Adrenal gland (tissue), 12 donors: ENCODE results near the gene LAMB1. TPM values are rescaled to one million over a fixed set of nuclear protein-coding genes. Genes with fewer than 3 reads are reported as not detected.

Experiments
- DNase-seq, 7 donors: peaks; one replicate each; pipeline ENCODE4 v3.0.0-alpha.2; 2019 to 2020
- H3K27ac ChIP-seq, 5 donors: fragments of 200-600 bp; sonication (generic) in 4 of 5; 1 replicate in 3 of 5; 2 replicates in 2 of 5; pipeline versions ENCODE4 v1.5.1 to v1.8.0; 2016 to 2020; ENCODE audit warnings: mild to moderate bottlenecking in 1 of 5
- H3K27me3 ChIP-seq: fragments of 200-600 bp; 2 replicates; pipeline ENCODE4 v1.8.0; 2021
- H3K36me3 ChIP-seq, 2 donors: fragments of 200-600 bp; replicated peaks in 1 of 2; 1 replicate in 1 of 2; 2 replicates in 1 of 2; pipeline versions ENCODE4 v1.5.1 to v1.8.0; 2018 to 2022
- H3K4me1 ChIP-seq, 2 donors: fragments of 200-600 bp; replicated peaks in 1 of 2; 1 replicate in 1 of 2; 2 replicates in 1 of 2; pipeline versions ENCODE4 v1.5.1 to v1.8.0; 2018 to 2021
- H3K4me3 ChIP-seq, 4 donors: fragments of 200-600 bp; sonication (generic) in 3 of 4; one replicate each; pipeline ENCODE4 v1.5.1; 2016 to 2018
- H3K9me3 ChIP-seq, 3 donors: fragments of 200-600 bp; sonication (generic) in 1 of 3; replicated peaks in 1 of 3; 1 replicate in 2 of 3; 2 replicates in 1 of 3; pipeline versions ENCODE4 v1.5.1 to v1.8.0; 2016 to 2021
- CTCF ChIP-seq, 6 experiments: fragments of 450-650 bp in 4 of 6; fragments of 200-600 bp in 2 of 6; sonication (generic) in 1 of 6; IDR thresholded peaks; 1 replicate in 5 of 6; 2 replicates in 1 of 6; pipeline versions ENCODE4 v1.5.1 to v1.8.0; 2016 to 2021; ENCODE audit warnings: antibody characterized with exemption in 6 of 6, mild to moderate bottlenecking in 2 of 6, moderate library complexity in 1 of 6
- POLR2A ChIP-seq, 2 donors: fragments of 450-650 bp; IDR thresholded peaks; one replicate each; pipeline ENCODE4 v1.6.1; 2017; ENCODE audit warnings: antibody characterized with exemption in 2 of 2, mild to moderate bottlenecking in 2 of 2, moderate library complexity in 1 of 2
- WGBS, 4 donors: extraction: QIAGEN DNeasy Blood & Tissue Kit in 2 of 4; methylation state at CpG; one replicate each; pipeline versions ENCODE4 v1.1.5 to v1.1.7; 2013 to 2017; 5-methylcytosine and 5-hydroxymethylcytosine counted together
- intact Hi-C, 2 donors: fragments of 100-400 bp; cut with DNase I; formaldehyde crosslinking; loops; one replicate each; pipeline versions ENCODE4 v1.14.1 to v1.15.0; 2022 to 2023
- polyA plus RNA-seq, 3 donors: library from polyadenylated mRNA; stranded (reverse); fragments of 200-250 nt in 2 of 3; fragments of 350-450 nt in 1 of 3; fragmentation: Illumina TruSeq in 1 of 3; extraction: RNeasy Lipid Tissue Mini Kit (QIAGEN cat#74804) in 1 of 3; gene quantifications; one replicate each; pipeline ENCODE4 v1.2.3, GENCODE V29; 2013 to 2014
- total RNA-seq, 9 donors: library from RNA; depleted of rRNA in 4 of 9; stranded (reverse); fragments of >200 nt in 4 of 9; fragments of 120-200 nt in 1 of 9; fragmentation: NEBNext Ultra II Directional in 1 of 9; extraction: Animal tissue kit (Norgen Biotek cat#: 25700) in 1 of 9; gene quantifications; one replicate each; pipeline versions ENCODE4 v1.1.0 to v1.2.4, GENCODE V29; 2013 to 2023
- donor health status: healthy with polysubstance abuse.
- donor health status: Bipolar disorder and iron deficiency.
- donor health status: DM: yes; HTN: yes; CAD: no.
- donor health status: DM: no; HTN: no; CAD: no.
- donor health status: DM: no; HTN: no; CAD: no.
- donor health status: DM: yes; HTN: yes; CAD: no.

LAMB1 gene
- total and polyA plus RNA-seq, 12 donors, result 48.6 to 164 (median 90.2) TPM

- 76 to 88% (median 81%) methylated on average over 2 of the region's 2 CpGs for WGBS, 4 donors
- H3K9me3 ChIP-seq, result no peaks in the 10 kb centered on the region
- no peak overlapping the region for H3K27ac ChIP-seq
- TF ChIP-seq POLR2A (IDR thresholded peaks at IDR 0.05) (no peak), CTCF (IDR thresholded peaks at IDR 0.05) (no peak)
- H3K4me1 ChIP-seq, result no peaks in the 10 kb centered on the region
- no peaks in the 10 kb centered on the region for H3K36me3 ChIP-seq
- intact Hi-C loops, result no loop called here
- DNase-seq, result no peak
- no peak overlapping the region for H3K4me3 ChIP-seq
- H3K27me3 ChIP-seq, result no peaks in the 10 kb centered on the region
Measured at GRCh38 chr7:108028111-108028510, 25.1 kb upstream of the LAMB1 start.

- no peaks in the 10 kb centered on the region for H3K9me3 ChIP-seq
- H3K36me3 ChIP-seq, result no peaks in the 10 kb centered on the region
- H3K4me1 ChIP-seq, result no peaks in the 10 kb centered on the region
- H3K4me3 ChIP-seq, result no peak overlapping the region
- H3K27me3 ChIP-seq, result no peaks in the 10 kb centered on the region
- DNase-seq, result no peak
- 73 to 91% (median 80%) methylated on average over 1 of the region's 1 CpG for WGBS, 4 donors
- TF ChIP-seq CTCF (IDR thresholded peaks at IDR 0.05), result no peak
- TF ChIP-seq POLR2A (IDR thresholded peaks at IDR 0.05), result no peak
- H3K27ac ChIP-seq, result no peak overlapping the region
- intact Hi-C loops, result no loop called here
Measured at GRCh38 chr7:108027239-108027638, 24.3 kb upstream of the LAMB1 start.

GRCh38 chr7:108026647-108027046 lies 23.7 kb upstream of the LAMB1 start:
- intact Hi-C loops, result no loop called here
- TF ChIP-seq POLR2A (IDR thresholded peaks at IDR 0.05) (no peak), CTCF (IDR thresholded peaks at IDR 0.05) (no peak)
- Histone ChIP-seq H3K27ac (no peak overlapping the region), H3K4me3 (no peak overlapping the region), H3K36me3 (no peaks in the 10 kb centered on the region), H3K9me3 (no peaks in the 10 kb centered on the region), H3K4me1 (no peaks in the 10 kb centered on the region), H3K27me3 (no peaks in the 10 kb centered on the region)
- no peak for DNase-seq
- 77 to 91% (median 87%) methylated on average over 3 of the region's 3 CpGs for WGBS, 4 donors

GRCh38 chr7:108026116-108026515 lies 23.2 kb upstream of the LAMB1 start:
- no peak overlapping the region for H3K4me3 ChIP-seq
- H3K4me1 ChIP-seq, result no peaks in the 10 kb centered on the region
- TF ChIP-seq POLR2A (IDR thresholded peaks at IDR 0.05), result no peak
- no peak for TF ChIP-seq CTCF (IDR thresholded peaks at IDR 0.05)
- H3K27ac ChIP-seq, result no peak overlapping the region
- H3K9me3 ChIP-seq, result no peaks in the 10 kb centered on the region
- H3K36me3 ChIP-seq, result no peaks in the 10 kb centered on the region
- WGBS, 4 donors, result 90 to 97% (median 94%) methylated on average over 3 to 5 of the region's 5 CpGs
- intact Hi-C loops, result no loop called here
- H3K27me3 ChIP-seq, result no peaks in the 10 kb centered on the region
- DNase-seq, result no peak
